Tibial nerve (tissue), 4 donors: ENCODE measurements around the gene WDR72.

Source experiments
- CTCF ChIP-seq, 5 experiments: fragments of 200-600 bp in 3 of 5; fragments of 450-650 bp in 2 of 5; sonication (generic) in 3 of 5; IDR thresholded peaks; one replicate each; pipeline ENCODE4 v1.5.1; 2016 to 2019; ENCODE audit warnings: antibody characterized with exemption in 5 of 5, mild to moderate bottlenecking in 3 of 5, moderate library complexity in 2 of 5
- EP300 ChIP-seq, 2 donors: sonication (generic); formaldehyde crosslinking; IDR thresholded peaks; one replicate each; pipeline ENCODE4 v1.6.1; 2017; ENCODE audit warnings: antibody characterized with exemption in 2 of 2, mild to moderate bottlenecking in 1 of 2
- POLR2A ChIP-seq, 2 donors: fragments of 450-650 bp; IDR thresholded peaks; one replicate each; pipeline ENCODE4 v1.6.1; 2017; ENCODE audit warnings: antibody characterized with exemption in 2 of 2, mild to moderate bottlenecking in 2 of 2, moderate library complexity in 2 of 2

GRCh38 chr15:53490341-53490740 is 269.1 kb downstream of the WDR72 start:
- TF ChIP-seq CTCF (IDR thresholded peaks at IDR 0.05), result no peak
- TF ChIP-seq POLR2A (IDR thresholded peaks at IDR 0.05), result no peak
- no peak for TF ChIP-seq EP300 (IDR thresholded peaks at IDR 0.05)
